Activated CD8-positive, alpha-beta memory T cell treated with anti-CD3 and anti-CD28 coated beads, Interleukin-2, amount 50 U/mL, for 1 hour (primary cell): Measurements from ENCODE around the gene HEG1.

Source experiments
- DNase-seq: peaks from one replicate; pipeline ENCODE4 v3.0.0-alpha.2; 2020; ENCODE audit errors: extremely low read depth

Gene HEG1

DNA sequence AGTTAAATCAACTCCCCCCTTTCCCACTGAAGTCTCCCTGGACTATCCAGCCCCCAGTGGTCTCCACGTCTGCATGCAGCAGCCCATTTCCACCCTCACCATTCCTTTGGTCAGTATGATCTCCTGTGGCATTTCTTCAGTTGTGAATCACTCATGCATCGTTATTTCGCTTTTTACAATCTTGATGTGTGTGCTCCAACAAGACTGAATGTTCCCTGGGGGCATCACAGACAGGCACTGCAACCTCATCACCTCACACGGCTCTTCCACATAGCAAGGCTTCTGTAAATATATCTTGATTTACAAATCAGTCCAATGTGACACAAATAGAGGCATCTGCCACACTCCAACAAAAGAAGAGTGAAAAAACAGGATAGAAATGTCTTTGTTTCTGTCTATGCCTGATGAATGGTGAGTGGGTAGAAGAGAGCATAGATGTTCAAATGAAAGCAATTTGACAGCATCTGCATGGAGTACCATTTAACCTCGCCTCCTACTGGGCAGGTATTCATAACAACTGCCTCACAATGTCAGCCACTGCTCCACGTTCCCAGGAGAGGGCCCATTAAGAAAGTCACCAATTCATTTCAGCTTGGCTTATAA lies 5.2 kb downstream of the HEG1 start:
- no peak for DNase-seq

DNA sequence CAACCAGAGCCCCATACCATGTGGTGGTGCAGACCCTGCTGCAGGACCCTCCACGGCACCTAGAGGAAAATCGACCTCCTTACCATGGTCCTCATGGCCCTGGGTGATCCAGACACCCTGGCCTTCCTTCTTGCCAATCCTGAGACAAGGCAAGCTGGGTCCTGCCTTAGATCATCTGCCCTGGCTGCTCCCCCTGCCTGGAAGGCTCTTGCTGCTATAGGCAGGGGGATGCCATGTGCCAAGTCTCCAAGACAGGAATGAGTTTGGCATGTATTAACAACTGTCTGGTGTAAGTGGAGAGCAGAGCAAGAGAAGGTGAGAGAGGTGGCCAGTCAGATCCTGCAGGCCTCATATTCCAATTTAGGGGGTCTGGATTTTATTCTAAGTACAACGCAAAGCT lies 7.5 kb downstream of the HEG1 start:
- no peak for DNase-seq

DNA sequence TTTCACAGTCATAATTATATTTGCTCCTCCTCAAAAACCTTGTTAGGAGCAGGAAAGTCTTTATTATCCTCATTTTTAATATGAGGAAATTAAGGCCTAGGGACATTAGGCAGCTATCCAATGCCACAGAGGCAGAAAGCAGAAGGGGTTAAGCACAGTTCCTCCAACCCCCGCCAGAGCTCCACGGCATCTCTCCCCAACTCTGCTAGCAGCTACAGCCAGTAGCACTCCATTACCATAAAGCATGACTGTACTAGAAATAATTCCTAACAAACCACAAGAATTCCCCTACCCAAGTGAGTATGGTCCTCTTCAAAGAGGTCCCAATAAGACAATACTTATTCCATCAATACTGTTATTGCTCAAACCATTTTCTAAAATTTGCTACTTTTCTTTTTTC lies 9.8 kb downstream of the HEG1 start:
- no peak for DNase-seq

DNA sequence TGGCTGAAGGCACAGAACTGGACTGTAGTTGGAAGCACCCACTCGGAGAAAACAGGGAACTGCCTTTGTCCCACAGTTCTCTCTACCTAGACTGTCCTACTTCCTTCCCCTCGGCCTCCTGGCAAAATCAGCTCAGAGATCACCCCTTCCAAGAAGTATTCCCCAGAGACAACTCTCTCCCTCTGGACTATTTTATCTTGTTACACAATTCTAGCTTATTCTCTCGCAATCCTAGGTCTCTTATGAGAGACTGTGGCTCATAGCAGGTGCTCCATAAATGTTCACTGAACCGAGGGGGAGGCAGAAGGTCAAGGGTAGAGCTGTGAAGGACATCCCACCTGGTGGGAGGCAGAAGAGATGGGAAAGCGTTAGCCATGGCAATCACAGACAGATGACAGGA lies 10.6 kb downstream of the HEG1 start:
- DNase-seq, result no peak

DNA sequence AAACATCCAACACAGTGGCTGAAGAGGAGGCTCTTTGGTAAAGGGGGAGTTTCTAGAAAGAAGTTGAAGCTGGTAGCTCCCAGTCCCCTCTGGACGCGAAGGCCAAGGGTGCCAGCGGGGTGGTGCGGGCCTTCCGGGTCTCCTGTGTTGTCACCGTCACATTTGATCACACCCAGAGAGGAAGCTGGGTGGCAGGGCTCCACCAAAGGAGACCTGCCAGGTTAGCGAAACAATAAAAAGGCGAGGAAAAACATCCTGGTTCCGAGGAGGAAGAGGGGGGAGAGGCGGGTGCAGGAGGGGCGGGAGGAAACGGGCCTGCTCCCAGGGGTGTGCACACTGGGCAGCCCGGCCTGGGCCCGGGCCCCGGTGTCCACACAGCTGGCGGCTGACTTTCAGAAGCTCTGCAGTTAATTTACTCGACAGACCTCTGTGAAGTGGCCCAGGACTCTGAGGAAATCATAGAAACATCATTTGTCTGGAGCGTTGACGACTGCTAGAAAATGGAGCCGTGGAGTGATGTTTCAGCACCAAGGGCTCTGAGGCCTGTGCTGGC lies 12.1 kb downstream of the HEG1 start:
- DNase-seq, result no peak

DNA sequence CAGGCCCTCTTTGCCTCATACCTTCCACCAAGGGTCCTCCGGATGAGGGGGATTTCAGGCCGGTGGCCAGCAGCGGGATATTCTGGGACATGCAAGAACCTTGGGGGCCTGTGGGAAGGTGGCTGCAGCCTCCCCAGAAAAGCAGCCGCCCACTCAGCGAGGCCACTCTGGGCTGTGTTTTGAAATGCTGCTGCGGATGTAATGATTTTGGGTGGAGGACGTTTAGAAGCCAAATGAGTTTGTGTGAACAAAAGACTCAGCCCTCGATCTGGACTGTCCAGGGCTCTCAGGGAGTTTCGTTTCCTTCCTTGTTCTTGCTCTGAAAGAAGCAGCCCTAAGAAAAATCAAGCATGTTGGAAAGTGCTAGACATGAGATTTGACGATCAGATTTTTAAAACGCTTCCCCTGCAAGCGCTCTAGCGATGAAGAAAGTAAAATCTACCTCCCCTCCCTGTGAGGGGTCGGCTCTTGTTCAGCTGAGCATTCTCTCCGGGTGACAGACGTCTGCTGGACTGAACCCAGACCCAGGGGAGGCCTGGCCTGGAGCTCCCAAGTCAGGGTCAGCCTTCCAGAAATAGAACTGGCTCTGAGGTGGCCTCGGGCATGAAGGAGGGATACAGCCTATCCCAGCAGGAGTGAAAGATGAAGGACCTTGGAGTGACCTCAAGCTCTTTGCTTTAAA lies 12.9 kb downstream of the HEG1 start:
- DNase-seq, result no peak

DNA sequence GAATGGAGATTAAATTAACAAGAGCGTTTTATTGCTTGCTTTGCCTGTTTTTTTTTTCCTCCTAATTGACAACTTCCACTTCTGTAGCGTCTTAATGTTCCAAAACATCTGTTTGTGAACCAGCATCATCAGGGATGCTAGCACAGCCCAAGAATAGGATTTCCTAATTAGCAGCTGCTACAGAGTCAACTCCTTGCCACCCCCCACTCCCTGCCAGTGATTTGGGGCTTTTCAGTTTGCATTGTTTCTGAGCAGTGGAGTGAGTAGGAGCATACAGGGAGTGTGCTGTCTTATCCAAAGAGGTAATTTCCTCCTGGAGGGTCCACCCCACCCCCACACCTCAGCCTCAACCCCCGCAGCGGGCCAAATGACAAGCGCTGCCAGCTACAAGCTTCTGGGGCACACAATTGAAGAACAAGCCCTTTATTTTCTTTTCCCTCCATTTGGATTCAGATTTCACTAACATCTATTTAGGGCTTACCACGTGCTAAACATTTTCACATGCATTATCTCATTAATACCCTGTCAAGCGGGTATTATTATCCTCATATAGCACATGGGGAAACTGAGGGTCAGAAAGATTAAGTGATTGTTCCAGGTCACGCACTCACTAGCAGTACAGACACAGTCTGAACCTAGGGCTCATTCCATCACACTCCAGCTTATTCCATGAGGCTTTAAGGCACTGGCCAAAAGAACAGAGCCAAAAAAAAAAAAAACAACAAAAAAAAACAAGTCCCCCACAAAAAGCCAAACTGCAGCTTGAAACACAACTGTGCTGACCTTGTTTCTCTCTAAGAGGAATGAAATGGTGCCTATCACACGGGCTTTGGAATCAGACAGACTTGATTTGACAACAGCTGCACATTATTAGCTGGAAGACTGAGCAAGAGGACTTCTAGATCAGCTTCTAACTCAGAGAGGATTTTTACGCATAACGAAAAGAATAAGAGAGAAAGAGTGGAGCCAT lies 16.4 kb downstream of the HEG1 start:
- no peak for DNase-seq

DNA sequence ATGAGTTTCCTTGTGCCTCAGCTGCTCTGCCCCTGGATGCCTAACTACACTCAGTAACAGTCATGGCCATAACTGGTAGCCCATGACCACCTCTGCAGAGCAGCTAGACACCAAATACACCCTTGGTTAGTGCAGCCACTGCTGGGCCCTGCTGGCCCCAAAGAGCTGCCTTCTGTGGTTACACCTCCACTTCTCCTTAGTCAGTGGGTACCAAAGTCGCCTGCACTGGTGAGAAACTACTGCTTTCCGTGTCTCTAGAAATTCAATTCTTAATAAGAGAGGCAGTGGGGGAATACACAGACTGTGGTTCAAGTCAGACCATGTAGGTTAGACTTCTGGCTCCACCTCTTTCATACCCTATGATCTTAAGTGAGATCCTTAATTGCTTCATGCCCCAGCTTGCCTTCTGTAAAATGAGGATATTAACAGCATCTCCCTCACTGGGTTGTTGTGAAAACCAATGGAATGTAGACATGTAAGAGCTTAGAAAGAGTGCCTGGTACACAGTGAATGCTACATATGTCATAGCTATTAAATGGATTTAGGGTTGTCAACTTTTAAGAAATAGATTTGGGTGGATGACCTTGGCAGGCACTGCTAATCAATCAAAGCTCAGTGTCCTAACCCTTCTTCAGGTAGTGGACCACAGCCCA lies 18.2 kb downstream of the HEG1 start:
- DNase-seq, result no peak

DNA sequence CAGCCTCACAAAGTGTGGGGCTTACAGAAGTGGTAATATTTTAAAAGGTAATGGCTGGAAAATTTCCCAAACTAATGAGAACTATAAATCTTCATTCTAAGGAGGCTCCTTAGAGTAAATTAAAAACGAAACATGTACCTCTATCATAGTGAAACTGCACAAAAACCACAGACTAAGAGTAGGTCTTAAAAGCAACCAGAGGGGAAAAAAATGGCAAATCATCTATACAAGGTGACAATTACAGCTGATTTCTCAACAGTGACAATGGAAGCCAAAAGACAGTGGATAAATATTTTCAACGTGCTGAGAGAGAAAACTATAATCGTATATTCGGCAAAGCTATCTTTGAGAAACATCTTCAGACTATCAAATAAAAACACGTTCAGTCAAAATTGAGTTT lies 20.6 kb downstream of the HEG1 start:
- DNase-seq, result no peak

DNA sequence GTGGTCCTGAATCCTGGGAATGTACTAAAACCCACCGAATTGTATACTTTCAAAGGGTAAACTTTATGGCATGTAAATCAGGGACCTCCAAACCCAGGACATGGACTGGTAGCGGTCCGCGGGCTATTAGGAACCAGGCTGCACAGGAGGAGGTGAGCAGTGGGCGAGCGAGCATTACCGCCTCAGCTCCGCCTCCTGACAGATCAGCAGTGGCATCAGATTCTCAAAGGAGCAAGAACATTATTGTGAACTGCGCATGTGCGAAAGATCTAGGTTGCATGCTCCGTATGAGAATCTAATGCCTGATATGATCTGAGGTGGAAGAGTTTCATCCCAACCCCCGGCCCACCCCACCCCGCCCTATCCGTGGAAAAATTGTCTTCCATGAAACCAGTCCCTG lies 22.2 kb downstream of the HEG1 start:
- no peak for DNase-seq

DNA sequence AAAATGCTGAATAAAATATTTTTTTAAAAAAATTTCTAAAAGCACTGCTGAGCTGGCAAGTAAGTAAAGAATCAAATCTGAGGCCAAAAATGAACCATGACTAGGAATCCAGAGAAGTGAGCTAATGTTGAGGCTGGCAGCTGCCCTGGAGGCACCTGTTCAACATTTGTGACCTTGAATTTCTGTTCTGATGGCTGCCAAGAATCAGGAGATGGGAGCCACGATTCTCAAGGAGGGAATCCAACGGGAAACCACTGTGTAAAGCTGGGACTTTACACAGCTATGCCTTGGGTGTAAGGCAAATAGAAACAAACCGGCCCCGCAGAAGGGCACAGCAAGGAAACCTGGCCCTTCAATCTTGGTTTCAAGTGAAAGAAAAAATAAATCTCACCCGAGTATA lies 22.7 kb downstream of the HEG1 start:
- no peak for DNase-seq

DNA sequence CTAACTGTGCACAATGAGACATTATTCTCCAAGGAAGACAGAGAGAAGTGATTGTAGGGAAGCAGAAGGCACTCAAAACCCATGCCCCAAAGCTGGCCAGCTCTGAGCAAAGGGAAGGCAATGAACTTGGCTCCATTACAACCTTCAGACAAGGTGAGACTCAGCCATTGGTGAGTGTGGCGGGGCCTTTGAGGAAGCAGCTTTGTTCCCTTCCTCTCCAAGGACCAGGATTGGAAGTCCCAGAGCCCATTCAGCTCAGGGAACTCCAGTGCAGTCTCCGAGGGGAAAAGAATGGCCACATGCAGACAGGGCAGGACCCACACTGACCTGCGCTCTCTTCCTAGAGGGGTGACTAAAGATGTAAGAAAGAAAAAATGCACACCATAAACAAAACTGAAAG lies 23.1 kb downstream of the HEG1 start:
- DNase-seq, result no peak

DNA sequence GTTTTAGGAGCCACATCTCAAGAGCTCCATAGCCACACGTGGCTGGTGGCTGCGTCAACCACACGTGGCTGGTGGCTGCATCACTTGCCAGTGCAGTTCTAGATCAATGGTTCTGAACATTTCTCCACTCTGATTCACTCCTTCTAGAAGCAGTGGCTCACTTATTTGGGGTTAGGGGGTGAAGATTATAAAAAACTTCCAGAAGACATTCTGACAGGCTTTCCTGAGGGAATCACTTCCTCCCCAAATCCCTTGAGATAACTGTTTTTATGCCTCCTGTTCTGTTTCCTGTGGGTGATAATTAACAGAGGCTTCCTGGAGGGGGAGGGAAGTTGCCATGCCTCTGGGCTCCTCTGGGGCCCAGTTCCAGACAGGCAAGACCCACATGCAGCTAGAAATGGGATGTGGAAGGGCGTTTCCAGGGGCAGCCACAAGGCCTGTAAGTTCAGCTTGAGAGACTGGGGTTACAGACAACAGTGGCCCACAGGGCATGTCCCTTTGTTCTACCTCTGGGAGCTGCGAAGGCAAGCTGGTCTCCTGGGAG lies 23.6 kb downstream of the HEG1 start:
- no peak for DNase-seq

DNA sequence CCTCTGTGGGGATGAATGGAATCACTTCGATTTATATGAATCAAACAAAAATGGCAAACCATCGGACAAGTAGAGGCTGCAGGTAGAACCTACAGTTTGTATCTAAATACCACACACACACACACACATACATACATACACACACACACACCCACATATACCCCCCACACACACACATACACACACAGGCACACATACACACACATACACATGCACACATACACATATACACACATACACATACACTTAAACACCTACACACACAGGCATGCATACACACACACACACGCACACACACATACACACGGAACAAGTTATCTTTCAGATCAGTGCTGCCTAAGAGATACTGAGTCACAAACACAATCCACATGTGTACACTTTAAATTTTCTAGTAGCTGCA lies 24.3 kb downstream of the HEG1 start:
- no peak for DNase-seq

DNA sequence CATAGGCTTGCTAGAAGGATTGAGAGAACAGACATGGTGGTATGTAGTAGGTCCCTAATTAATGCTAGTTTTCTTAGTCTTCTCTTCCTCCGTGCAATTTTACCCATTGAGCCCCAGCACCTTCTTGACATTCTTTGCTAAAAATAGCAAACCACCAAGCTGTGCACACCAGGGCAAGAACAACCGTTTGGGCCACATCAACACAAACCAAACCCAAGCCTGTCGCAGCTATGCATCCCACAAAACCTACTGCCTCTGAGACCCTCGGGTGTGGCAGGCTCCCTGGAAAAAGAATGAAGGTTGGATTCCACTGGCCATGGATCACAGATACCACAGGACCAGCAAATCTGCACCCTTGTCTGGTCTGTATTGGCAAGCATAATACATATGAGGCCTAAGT lies 27.1 kb downstream of the HEG1 start:
- DNase-seq, result no peak

DNA sequence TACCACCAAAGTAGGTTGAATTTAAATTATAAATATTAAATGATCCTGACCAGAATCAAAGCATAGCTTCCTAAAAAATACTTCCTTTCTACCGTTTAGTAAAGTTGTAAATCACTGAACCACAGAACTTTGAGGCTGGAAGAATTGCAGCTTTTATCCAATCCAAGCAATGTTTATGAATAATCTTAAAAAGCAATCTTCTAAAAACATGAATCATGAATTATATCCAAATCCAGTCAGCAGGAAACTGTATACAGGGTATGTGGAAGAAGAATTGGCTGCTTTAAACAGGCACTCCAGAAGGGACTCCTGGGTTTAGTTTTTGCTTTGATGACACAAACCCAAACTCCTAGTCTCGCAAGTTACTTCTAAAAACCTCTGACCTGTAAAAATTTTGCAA lies 30.2 kb downstream of the HEG1 start:
- no peak for DNase-seq

DNA sequence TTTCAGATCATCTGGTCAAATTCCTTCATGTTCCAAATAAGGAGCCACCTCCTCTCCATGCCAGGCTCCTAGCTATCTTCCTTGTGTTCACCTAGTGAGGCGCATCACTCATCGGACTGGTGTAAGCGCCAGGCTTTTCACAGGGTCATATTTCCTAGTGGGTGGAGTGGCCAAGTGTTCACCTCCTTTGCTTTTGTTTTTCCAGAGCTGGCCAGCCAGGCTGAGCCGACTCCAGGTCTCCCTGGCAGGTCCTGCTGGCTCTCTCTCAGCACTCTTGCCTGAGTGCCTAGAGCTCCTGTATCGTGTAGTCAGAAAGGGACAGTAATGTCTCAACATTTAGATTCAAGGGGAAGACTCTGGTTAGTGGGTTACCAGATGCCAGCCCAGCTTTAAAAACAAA lies 31.0 kb downstream of the HEG1 start:
- DNase-seq, result no peak

DNA sequence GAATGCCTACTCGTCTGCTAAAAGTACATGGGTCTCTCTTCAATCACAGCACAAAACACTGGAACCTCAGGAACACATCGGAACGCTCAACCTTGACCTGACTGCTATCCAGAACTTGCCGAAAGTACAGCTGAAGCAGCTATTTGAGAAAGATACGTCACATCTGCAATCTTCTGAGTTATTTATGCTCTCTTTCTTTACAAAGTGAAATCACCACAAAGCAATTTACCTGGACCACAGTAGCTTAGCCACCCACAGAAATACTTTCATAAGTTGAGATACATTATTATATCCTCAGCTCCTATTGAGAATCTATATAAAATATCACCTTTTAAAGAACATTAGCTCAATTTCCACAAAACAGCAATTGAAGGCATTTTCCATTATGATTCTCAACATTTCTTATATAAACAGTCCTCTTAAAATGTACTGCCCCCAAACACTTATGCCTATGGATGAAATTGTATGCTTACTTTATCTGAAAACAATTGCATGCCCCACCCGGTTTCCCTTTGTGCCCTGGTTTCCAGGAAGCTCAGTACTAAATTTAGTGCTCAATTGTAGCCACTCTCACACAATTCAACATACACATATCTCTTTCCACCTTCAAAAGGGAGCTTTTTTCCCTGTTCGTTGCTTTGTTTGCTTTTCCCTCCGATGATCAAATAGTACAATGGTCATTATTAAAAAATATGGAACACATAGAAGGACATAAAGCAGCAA lies 31.8 kb downstream of the HEG1 start:
- DNase-seq, result no peak

DNA sequence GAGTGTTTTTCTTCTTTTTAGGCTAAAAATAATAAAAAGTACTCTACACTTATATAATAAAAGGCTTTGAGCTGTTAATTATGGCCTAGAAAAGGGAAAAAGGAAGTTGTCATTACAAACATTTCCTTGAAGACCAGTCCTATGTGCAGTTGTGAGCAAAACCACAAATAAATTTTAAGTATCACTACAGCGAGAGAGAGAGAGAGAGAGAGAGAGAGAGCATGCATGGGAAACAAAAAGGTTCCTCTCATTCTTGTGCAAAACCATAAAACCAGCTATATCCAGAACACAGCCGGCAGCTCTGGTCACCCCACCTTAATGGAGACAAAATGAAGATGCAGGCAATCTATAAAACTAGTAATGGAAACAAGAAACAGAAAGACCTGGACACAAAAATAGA lies 33.6 kb downstream of the HEG1 start:
- no peak for DNase-seq

DNA sequence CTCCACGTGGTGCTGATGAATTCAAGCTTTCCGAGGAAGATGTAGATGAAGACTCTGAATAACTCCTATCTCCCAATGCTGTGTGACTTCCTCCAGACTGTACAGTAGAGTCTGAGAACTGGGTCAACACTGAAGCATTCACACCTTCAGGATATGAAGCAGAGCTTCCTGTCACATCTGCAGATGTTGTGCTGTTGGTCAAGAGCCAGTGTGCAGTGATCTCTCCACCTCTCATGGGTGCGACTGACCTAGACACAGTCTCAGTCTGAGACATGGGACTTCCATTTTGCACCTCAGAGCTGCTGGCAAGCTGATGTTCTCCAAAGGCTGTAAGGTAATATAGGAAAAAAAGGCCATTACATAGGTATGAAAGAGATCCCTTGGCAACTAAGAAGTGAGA lies 36.5 kb downstream of the HEG1 start:
- no peak for DNase-seq

DNA sequence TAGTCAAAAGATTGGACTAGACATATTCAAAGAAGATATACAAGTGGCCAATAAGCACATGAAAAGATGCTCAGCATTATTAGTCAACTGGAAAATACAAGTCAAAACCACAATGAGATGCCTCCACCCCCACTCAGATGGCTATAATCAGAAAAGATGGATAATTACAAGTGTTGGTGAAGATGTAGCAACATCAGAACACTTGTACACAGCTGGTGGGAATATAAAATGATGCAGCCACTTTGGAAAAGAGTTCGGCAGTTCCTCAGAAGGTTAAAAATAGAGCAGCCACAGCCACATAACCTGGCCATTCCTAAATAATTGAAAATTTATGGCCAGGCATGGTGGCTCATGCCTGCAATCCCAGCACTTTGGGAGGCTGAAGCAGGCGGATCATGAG lies 38.4 kb downstream of the HEG1 start:
- DNase-seq, result no peak
